ENCODE data around the gene PDXK.

The PDXK gene

DNA sequence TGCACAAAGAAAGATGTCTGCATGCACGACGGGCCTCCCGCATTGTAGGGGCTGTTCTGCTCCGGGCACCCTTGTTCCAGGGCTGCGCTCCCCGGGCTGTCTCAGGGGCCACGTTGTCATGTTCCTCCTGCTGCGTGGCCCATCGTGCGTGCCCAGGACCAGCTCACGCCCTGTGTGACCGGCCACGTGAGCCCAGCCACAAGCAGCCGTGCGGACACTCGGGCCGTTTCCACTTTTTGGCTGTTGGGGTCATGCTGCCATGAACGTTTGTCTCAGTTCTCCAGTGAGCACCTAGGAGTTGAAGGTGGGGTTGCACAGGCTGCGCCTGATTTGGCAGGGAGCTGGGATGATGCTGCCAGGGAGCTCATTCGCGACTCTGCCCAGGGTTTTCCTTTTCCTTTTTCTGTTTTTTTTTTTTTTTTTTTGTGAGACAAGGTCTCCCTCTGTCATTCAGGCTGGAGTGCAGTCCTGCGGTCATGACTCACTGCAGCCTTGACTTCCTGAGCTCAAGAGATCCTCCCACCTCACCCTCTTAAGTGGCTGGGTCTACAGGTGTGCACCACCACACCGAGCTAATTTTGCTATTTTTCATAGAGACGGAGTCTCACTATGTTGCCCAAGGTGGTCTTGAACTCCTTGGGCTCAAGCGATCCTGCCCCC, 17.4 kb downstream of the PDXK start:
- no peak overlapping the region for H4K91ac ChIP-seq (ENCODE audit: low read depth, low read length)
- H3K4me2 ChIP-seq (ENCODE audit: low read length): no peak overlapping the region
- no peak overlapping the region for H2BK5ac ChIP-seq (ENCODE audit: low read depth, low read length, poor library complexity)
- H3K4ac ChIP-seq (ENCODE audit: low read depth, low read length): no peak overlapping the region
- no peak overlapping the region for H3K4me3 ChIP-seq (ENCODE audit: low read depth, low read length)
- no peaks in the 10 kb centered on the region for H3K27me3 ChIP-seq (ENCODE audit: insufficient read depth, low read length)
- H3K9ac ChIP-seq (ENCODE audit: low read length): no peak overlapping the region
- peaks cover 14 to 16% of the 10 kb centered on the region in 2 experiments for H3K36me3 ChIP-seq (ENCODE audit: control insufficient read depth in 1 of 2, insufficient read depth in 2 of 2, low read length in 2 of 2)
- no peak overlapping the region for H3K14ac ChIP-seq (ENCODE audit: low read length)
- H2BK12ac ChIP-seq (ENCODE audit: low read length): no peak overlapping the region
- no CpG with 5 or more reads among the region's 25 CpGs for WGBS (ENCODE audit: extremely low coverage, insufficient coverage, insufficient read length)
- H2AK5ac ChIP-seq (ENCODE audit: low read length): no peak overlapping the region
- H2BK120ac ChIP-seq (ENCODE audit: insufficient read depth, low read length, poor library complexity): no peak overlapping the region
- H3K79me2 ChIP-seq (ENCODE audit: control insufficient read depth, insufficient read depth, low read length, poor library complexity): no peaks in the 10 kb centered on the region
- H3K27ac ChIP-seq (ENCODE audit: low read depth, low read length): no peak overlapping the region
- no peak overlapping the region for H2AFZ ChIP-seq (ENCODE audit: insufficient read depth, low read length, poor library complexity)
- H3K9me3 ChIP-seq (ENCODE audit: insufficient read depth, low read depth, low read length): peaks cover 4% of the 10 kb centered on the region
- H3K4me1 ChIP-seq (ENCODE audit: control insufficient read depth in 1 of 2, insufficient read depth in 2 of 2, low read length in 2 of 2): peaks cover 0 to 4% of the 10 kb centered on the region in 2 experiments
- H4K8ac ChIP-seq (ENCODE audit: low read depth, low read length): no peak overlapping the region
- no peak overlapping the region for H3K23ac ChIP-seq (ENCODE audit: low read length)
- H4K12ac ChIP-seq (ENCODE audit: low read depth, low read length): no peak overlapping the region
- no peak overlapping the region for H3K18ac ChIP-seq (ENCODE audit: low read length)
- DNase-seq: no peak
- no peaks in the 10 kb centered on the region for H3K79me1 ChIP-seq (ENCODE audit: low read length)

GRCh38 chr21:43737158-43737950, 18.4 kb downstream of the PDXK start:
- no peak overlapping the region for H2BK5ac ChIP-seq (ENCODE audit: low read depth, low read length, poor library complexity)
- H3K27me3 ChIP-seq (ENCODE audit: insufficient read depth, low read length): no peaks in the 10 kb centered on the region
- H3K79me1 ChIP-seq (ENCODE audit: low read length): no peaks in the 10 kb centered on the region
- no CpG with 5 or more reads among the region's 35 CpGs for WGBS (ENCODE audit: extremely low coverage, insufficient coverage, insufficient read length)
- no peak overlapping the region for H3K4ac ChIP-seq (ENCODE audit: low read depth, low read length)
- peaks cover 2% of the 10 kb centered on the region for H3K9me3 ChIP-seq (ENCODE audit: insufficient read depth, low read depth, low read length)
- H2AFZ ChIP-seq (ENCODE audit: insufficient read depth, low read length, poor library complexity): no peak overlapping the region
- no peak overlapping the region for H3K27ac ChIP-seq (ENCODE audit: low read depth, low read length)
- no peaks in the 10 kb centered on the region for H3K79me2 ChIP-seq (ENCODE audit: control insufficient read depth, insufficient read depth, low read length, poor library complexity)
- no peak overlapping the region for H4K91ac ChIP-seq (ENCODE audit: low read depth, low read length)
- H3K36me3 ChIP-seq (ENCODE audit: control insufficient read depth in 1 of 2, insufficient read depth in 2 of 2, low read length in 2 of 2): peaks cover 17 to 21% of the 10 kb centered on the region in 2 experiments
- H3K14ac ChIP-seq (ENCODE audit: low read length): no peak overlapping the region
- no peak overlapping the region for H2BK12ac ChIP-seq (ENCODE audit: low read length)
- H3K4me3 ChIP-seq (ENCODE audit: low read depth, low read length): no peak overlapping the region
- no peak overlapping the region for H3K9ac ChIP-seq (ENCODE audit: low read length)
- H3K4me1 ChIP-seq (ENCODE audit: control insufficient read depth in 1 of 2, insufficient read depth in 2 of 2, low read length in 2 of 2): peaks cover 0 to 4% of the 10 kb centered on the region in 2 experiments
- no peak overlapping the region for H3K23ac ChIP-seq (ENCODE audit: low read length)
- H3K4me2 ChIP-seq (ENCODE audit: low read length): no peak overlapping the region
- no peak overlapping the region for H4K8ac ChIP-seq (ENCODE audit: low read depth, low read length)
- no peak overlapping the region for H2BK120ac ChIP-seq (ENCODE audit: insufficient read depth, low read length, poor library complexity)
- H4K12ac ChIP-seq (ENCODE audit: low read depth, low read length): no peak overlapping the region
- no peak overlapping the region for H3K18ac ChIP-seq (ENCODE audit: low read length)
- DNase-seq: no peak
- no peak overlapping the region for H2AK5ac ChIP-seq (ENCODE audit: low read length)

GRCh38 chr21:43739621-43740435, 20.9 kb downstream of the PDXK start:
- Histone ChIP-seq H3K36me3 (ENCODE audit: control insufficient read depth in 1 of 2, insufficient read depth in 2 of 2, low read length in 2 of 2) (peaks cover 28 to 31% of the 10 kb centered on the region in 2 experiments), H3K27ac (ENCODE audit: low read depth, low read length) (no peak overlapping the region), H2AFZ (ENCODE audit: insufficient read depth, low read length, poor library complexity) (no peak overlapping the region), H3K4me3 (ENCODE audit: low read depth, low read length) (no peak overlapping the region), H3K4me2 (ENCODE audit: low read length) (no peak overlapping the region), H4K8ac (ENCODE audit: low read depth, low read length) (no peak overlapping the region), H2BK120ac (ENCODE audit: insufficient read depth, low read length, poor library complexity) (no peak overlapping the region), H3K27me3 (ENCODE audit: insufficient read depth, low read length) (no peaks in the 10 kb centered on the region), H3K79me2 (ENCODE audit: control insufficient read depth, insufficient read depth, low read length, poor library complexity) (no peaks in the 10 kb centered on the region), H3K23ac (ENCODE audit: low read length) (no peak overlapping the region), H3K9ac (ENCODE audit: low read length) (no peak overlapping the region), H3K14ac (ENCODE audit: low read length) (no peak overlapping the region), H4K12ac (ENCODE audit: low read depth, low read length) (no peak overlapping the region), H3K4me1 (ENCODE audit: control insufficient read depth in 1 of 2, insufficient read depth in 2 of 2, low read length in 2 of 2) (no peaks in the 10 kb centered on the region), H3K9me3 (ENCODE audit: insufficient read depth, low read depth, low read length) (peaks cover 2% of the 10 kb centered on the region), H2AK5ac (ENCODE audit: low read length) (no peak overlapping the region), H2BK5ac (ENCODE audit: low read depth, low read length, poor library complexity) (no peak overlapping the region), H2BK12ac (ENCODE audit: low read length) (no peak overlapping the region), H4K91ac (ENCODE audit: low read depth, low read length) (no peak overlapping the region), H3K79me1 (ENCODE audit: low read length) (no peaks in the 10 kb centered on the region), H3K4ac (ENCODE audit: low read depth, low read length) (no peak overlapping the region), H3K18ac (ENCODE audit: low read length) (no peak overlapping the region)
- WGBS (ENCODE audit: extremely low coverage, insufficient coverage, insufficient read length): no CpG with 5 or more reads among the region's 25 CpGs
- DNase-seq: peak; percentile 15 to 35

- H3K4ac ChIP-seq (ENCODE audit: low read depth, low read length): no peak overlapping the region
- no peak overlapping the region for H2AK5ac ChIP-seq (ENCODE audit: low read length)
- no peak overlapping the region for H3K14ac ChIP-seq (ENCODE audit: low read length)
- H3K4me1 ChIP-seq (ENCODE audit: control insufficient read depth in 1 of 2, insufficient read depth in 2 of 2, low read length in 2 of 2): no peaks in the 10 kb centered on the region
- peaks cover 32 to 34% of the 10 kb centered on the region in 2 experiments for H3K36me3 ChIP-seq (ENCODE audit: control insufficient read depth in 1 of 2, insufficient read depth in 2 of 2, low read length in 2 of 2)
- no peak overlapping the region for H4K12ac ChIP-seq (ENCODE audit: low read depth, low read length)
- WGBS (ENCODE audit: extremely low coverage, insufficient coverage, insufficient read length): no CpG with 5 or more reads among the region's 25 CpGs
- H3K9ac ChIP-seq (ENCODE audit: low read length): no peak overlapping the region
- no peak overlapping the region for H3K23ac ChIP-seq (ENCODE audit: low read length)
- no peaks in the 10 kb centered on the region for H3K79me1 ChIP-seq (ENCODE audit: low read length)
- H3K9me3 ChIP-seq (ENCODE audit: insufficient read depth, low read depth, low read length): peaks cover 2% of the 10 kb centered on the region
- no peak overlapping the region for H2BK12ac ChIP-seq (ENCODE audit: low read length)
- no peak overlapping the region for H2BK5ac ChIP-seq (ENCODE audit: low read depth, low read length, poor library complexity)
- H4K8ac ChIP-seq (ENCODE audit: low read depth, low read length): no peak overlapping the region
- H2BK120ac ChIP-seq (ENCODE audit: insufficient read depth, low read length, poor library complexity): no peak overlapping the region
- H3K4me2 ChIP-seq (ENCODE audit: low read length): peak overlapping the region; percentile 49
- no peak overlapping the region for H3K4me3 ChIP-seq (ENCODE audit: low read depth, low read length)
- H3K79me2 ChIP-seq (ENCODE audit: control insufficient read depth, insufficient read depth, low read length, poor library complexity): no peaks in the 10 kb centered on the region
- peak; percentile 47 to 89 for DNase-seq
- H2AFZ ChIP-seq (ENCODE audit: insufficient read depth, low read length, poor library complexity): no peak overlapping the region
- no peak overlapping the region for H3K27ac ChIP-seq (ENCODE audit: low read depth, low read length)
- no peak overlapping the region for H3K18ac ChIP-seq (ENCODE audit: low read length)
- no peak overlapping the region for H4K91ac ChIP-seq (ENCODE audit: low read depth, low read length)
- no peaks in the 10 kb centered on the region for H3K27me3 ChIP-seq (ENCODE audit: insufficient read depth, low read length)
Measured at GRCh38 chr21:43740497-43741156, 21.7 kb downstream of the PDXK start.
